ENCODE data around the gene TCERG1L. TPM values are rescaled to one million over a fixed set of nuclear protein-coding genes. Genes with fewer than 3 reads are reported as not detected.

TCERG1L gene
- total and polyA plus RNA-seq, 10 donors = 0.03 to 1.2 (median 0.30) TPM; not detected in 3

DNA sequence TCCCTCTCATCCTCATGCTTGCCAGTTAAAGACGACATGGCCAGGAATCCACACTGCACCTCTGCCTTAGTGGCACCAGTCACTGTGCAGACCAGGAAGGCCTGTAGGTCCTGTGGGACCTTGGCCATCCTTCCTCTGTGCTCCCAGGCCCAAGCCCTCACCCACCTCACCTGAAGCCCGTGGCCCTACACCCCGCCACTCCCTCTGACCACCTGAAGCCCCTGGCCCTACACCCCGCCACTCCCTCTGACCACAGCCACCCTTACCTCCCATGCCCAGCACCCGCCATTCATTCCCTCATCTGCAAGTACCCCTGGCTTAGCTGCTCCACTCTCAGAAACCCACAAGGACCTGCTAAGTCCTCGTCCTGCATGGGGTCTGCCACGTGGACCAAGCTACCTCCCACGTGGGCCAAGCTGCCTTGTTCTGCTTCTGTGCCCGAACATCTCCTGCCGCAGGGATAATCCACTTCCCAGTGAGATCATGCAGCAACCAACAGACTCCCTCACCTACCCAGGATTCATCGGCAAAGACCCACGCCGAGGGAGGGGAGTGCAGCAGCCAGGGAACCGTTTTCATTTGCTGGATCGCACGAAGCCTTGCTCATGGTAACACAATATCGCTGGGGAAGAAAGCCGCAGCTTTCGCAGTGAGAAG is 151.2 kb downstream of the TCERG1L start:
- H3K27ac ChIP-seq = no peak overlapping the region
- H3K4me1 ChIP-seq = peaks cover 0 to 5% (median 0%) of the 10 kb centered on the region in 6 donors
- DNase-seq = peak; percentile 41
- H3K36me3 ChIP-seq = no peaks in the 10 kb centered on the region
- WGBS, 5 donors = 87 to 93% (median 91%) methylated on average over 19 of the region's 19 CpGs
- H3K27me3 ChIP-seq (replicated peaks in 1 of 7) = peaks cover 0 to 5% (median 0%) of the 10 kb centered on the region in 7 donors
- intact Hi-C loops (cut with DNase I; ENCODE audit: low total_unique reads) = no loop called here
- H3K9me3 ChIP-seq = no peaks in the 10 kb centered on the region
- TF ChIP-seq POLR2A (IDR thresholded peaks at IDR 0.05) = no peak
- TF ChIP-seq, protein P1, sequence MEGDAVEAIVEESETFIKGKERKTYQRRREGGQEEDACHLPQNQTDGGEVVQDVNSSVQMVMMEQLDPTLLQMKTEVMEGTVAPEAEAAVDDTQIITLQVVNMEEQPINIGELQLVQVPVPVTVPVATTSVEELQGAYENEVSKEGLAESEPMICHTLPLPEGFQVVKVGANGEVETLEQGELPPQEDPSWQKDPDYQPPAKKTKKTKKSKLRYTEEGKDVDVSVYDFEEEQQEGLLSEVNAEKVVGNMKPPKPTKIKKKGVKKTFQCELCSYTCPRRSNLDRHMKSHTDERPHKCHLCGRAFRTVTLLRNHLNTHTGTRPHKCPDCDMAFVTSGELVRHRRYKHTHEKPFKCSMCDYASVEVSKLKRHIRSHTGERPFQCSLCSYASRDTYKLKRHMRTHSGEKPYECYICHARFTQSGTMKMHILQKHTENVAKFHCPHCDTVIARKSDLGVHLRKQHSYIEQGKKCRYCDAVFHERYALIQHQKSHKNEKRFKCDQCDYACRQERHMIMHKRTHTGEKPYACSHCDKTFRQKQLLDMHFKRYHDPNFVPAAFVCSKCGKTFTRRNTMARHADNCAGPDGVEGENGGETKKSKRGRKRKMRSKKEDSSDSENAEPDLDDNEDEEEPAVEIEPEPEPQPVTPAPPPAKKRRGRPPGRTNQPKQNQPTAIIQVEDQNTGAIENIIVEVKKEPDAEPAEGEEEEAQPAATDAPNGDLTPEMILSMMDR (IDR thresholded peaks at IDR 0.05 in 8 of 11, conservative IDR thresholded peaks at IDR 0.05 in 3 of 11) = no peak
- TF ChIP-seq POLR2AphosphoS5 (IDR thresholded peaks at IDR 0.05) = no peak
- H3K4me3 ChIP-seq = no peak overlapping the region

GRCh38 chr10:131159771-131160170 is 151.8 kb downstream of the TCERG1L start:
- no peak overlapping the region for H3K27ac ChIP-seq
- no peaks in the 10 kb centered on the region for H3K36me3 ChIP-seq
- H3K27me3 ChIP-seq (replicated peaks in 1 of 7) = peaks cover 0 to 7% (median 0%) of the 10 kb centered on the region in 7 donors
- H3K9me3 ChIP-seq = no peaks in the 10 kb centered on the region
- H3K4me3 ChIP-seq = no peak overlapping the region
- peak; percentile 31 for DNase-seq
- intact Hi-C loops (cut with DNase I; ENCODE audit: low total_unique reads) = no loop called here
- 71 to 90% (median 80%) methylated on average over 6 to 9 of the region's 9 CpGs for WGBS, 5 donors
- TF ChIP-seq POLR2AphosphoS5 (IDR thresholded peaks at IDR 0.05) (no peak), POLR2A (IDR thresholded peaks at IDR 0.05) (no peak)
- TF ChIP-seq, protein P1 (IDR thresholded peaks at IDR 0.05 in 8 of 11, conservative IDR thresholded peaks at IDR 0.05 in 3 of 11) = no peak
- peaks cover 0 to 5% (median 0%) of the 10 kb centered on the region in 6 donors for H3K4me1 ChIP-seq

DNA sequence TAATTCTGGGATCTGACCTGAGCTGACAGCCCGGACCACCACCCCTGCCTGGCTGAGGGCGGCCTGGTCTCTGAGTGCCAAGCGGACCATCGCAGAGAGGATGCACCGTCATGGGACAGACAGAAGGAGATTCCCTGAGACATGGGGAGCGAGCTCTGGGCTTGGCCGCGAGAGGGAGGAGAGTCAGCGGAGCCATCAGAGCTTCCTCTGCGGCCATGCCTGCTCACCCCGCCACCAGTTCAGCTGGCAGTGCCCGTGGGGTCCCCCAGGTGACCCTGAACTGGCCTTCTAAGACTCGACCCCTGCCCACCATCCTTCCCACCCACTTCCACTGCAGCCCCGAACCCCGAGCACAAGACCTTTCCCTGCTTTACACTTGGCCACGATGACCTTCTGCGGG is 152.8 kb downstream of the TCERG1L start:
- TF ChIP-seq POLR2AphosphoS5 (IDR thresholded peaks at IDR 0.05) = no peak
- no peak for TF ChIP-seq POLR2A (IDR thresholded peaks at IDR 0.05)
- TF ChIP-seq, protein P1 (IDR thresholded peaks at IDR 0.05 in 8 of 11, conservative IDR thresholded peaks at IDR 0.05 in 3 of 11) = no peak
- WGBS, 5 donors = 86 to 92% (median 90%) methylated on average over 17 of the region's 17 CpGs
- intact Hi-C loops (cut with DNase I; ENCODE audit: low total_unique reads) = no loop called here
- H3K27me3 ChIP-seq (replicated peaks in 1 of 7) = peaks cover 0 to 7% (median 0%) of the 10 kb centered on the region in 7 donors
- H3K9me3 ChIP-seq = peaks cover 0 to 6% (median 0%) of the 10 kb centered on the region in 8 donors
- peaks cover 0 to 5% (median 0%) of the 10 kb centered on the region in 6 donors for H3K4me1 ChIP-seq
- no peaks in the 10 kb centered on the region for H3K36me3 ChIP-seq
- no peak overlapping the region for H3K27ac ChIP-seq
- DNase-seq = peak; percentile 71
- no peak overlapping the region for H3K4me3 ChIP-seq

- DNase-seq = no peak
- intact Hi-C loops (cut with DNase I; ENCODE audit: low total_unique reads) = no loop called here
- Histone ChIP-seq H3K4me1 (peaks cover 0 to 4% (median 0%) of the 10 kb centered on the region in 6 donors), H3K9me3 (peaks cover 0 to 13% (median 4%) of the 10 kb centered on the region in 8 donors), H3K27ac (no peak overlapping the region), H3K4me3 (no peak overlapping the region), H3K36me3 (no peaks in the 10 kb centered on the region), H3K27me3 (replicated peaks in 1 of 7) (peaks cover 0 to 7% (median 0%) of the 10 kb centered on the region in 7 donors)
- 93 to 95% (median 94%) methylated on average over 10 of the region's 10 CpGs for WGBS, 5 donors
- TF ChIP-seq, protein P1 (IDR thresholded peaks at IDR 0.05 in 8 of 11, conservative IDR thresholded peaks at IDR 0.05 in 3 of 11) = no peak
- no peak for TF ChIP-seq POLR2A (IDR thresholded peaks at IDR 0.05)
- TF ChIP-seq POLR2AphosphoS5 (IDR thresholded peaks at IDR 0.05) = no peak
Observed at GRCh38 chr10:131157899-131158298, 153.6 kb downstream of the TCERG1L start.
